ENCODE measurements around the gene JARID2.

JARID2 gene

GRCh38 chr6:15331143-15331542 is 85.3 kb downstream of the JARID2 start:
- intact Hi-C loops (cut with DNase I; ENCODE audit: low total_unique reads): no loop called here
- no peaks in the 10 kb centered on the region for H3K27me3 ChIP-seq
- H3K4me3 ChIP-seq: no peak overlapping the region
- no peaks in the 10 kb centered on the region for H3K9me3 ChIP-seq
- no peak for TF ChIP-seq CTCF (IDR thresholded peaks at IDR 0.05)
- no peak overlapping the region for H3K27ac ChIP-seq
- H3K36me3 ChIP-seq: no peaks in the 10 kb centered on the region
- peaks cover 0 to 34% (median 11%) of the 10 kb centered on the region in 4 donors for H3K4me1 ChIP-seq
- no peak for DNase-seq

DNA sequence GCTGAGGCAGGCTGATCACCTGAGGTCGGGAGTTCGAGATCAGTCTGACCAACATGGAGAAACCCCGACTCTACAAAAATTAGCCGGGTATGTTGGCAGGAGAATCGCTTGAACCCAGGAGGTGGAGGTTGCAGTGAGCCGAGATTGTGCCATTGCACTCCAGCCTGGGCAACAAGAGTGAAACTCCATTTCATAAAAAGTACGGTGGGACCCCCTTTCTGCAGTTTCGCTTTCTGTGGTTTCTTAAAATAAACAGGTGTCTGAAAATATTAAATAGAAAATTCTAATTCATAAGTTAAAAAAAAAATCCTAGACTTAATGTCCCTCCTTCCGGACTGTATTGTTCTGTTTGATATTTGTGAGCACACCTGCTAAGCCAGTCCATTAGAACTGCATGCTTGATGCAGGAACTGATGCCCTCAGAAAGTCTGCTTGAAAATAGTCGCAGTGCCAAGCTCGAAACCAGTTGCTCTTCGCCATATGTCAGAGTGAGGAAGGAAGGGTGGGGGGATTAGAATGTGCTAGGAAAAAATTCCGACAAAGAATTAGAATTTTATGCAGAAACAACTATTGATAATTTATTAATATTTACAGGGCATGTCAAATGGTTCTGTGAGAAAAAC is 85.9 kb downstream of the JARID2 start:
- Histone ChIP-seq H3K4me1 (peaks cover 0 to 28% (median 9%) of the 10 kb centered on the region in 4 donors), H3K9me3 (no peaks in the 10 kb centered on the region), H3K27me3 (no peaks in the 10 kb centered on the region), H3K36me3 (no peaks in the 10 kb centered on the region), H3K4me3 (no peak overlapping the region), H3K27ac (no peak overlapping the region)
- no peak for TF ChIP-seq CTCF (IDR thresholded peaks at IDR 0.05)
- intact Hi-C loops (cut with DNase I; ENCODE audit: low total_unique reads): no loop called here
- DNase-seq: no peak

DNA sequence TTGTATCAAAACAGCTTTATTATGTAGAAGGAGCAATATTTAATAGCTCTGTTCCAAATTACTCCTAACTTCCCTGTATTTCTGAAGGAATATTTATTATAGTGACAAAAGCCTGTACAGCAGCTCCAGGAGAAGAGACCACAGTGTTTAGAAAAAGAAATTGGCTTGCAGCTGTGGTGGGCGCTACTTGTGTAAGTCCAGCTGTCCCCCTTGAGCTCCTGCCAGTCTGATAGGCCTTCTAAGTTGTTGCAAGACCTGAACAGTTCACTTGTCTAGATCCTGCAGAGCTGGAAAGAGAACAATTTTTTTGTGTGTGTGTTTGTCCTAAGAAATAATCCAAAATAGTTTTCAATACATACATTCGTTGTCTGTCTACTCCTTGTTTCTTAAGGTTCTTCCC is 86.6 kb downstream of the JARID2 start:
- intact Hi-C loops (cut with DNase I; ENCODE audit: low total_unique reads): no loop called here
- Histone ChIP-seq H3K9me3 (no peaks in the 10 kb centered on the region), H3K4me3 (no peak overlapping the region), H3K4me1 (peaks cover 0 to 23% (median 9%) of the 10 kb centered on the region in 4 donors), H3K27ac (no peak overlapping the region), H3K36me3 (no peaks in the 10 kb centered on the region), H3K27me3 (no peaks in the 10 kb centered on the region)
- no peak for TF ChIP-seq CTCF (IDR thresholded peaks at IDR 0.05)
- no peak for DNase-seq

GRCh38 chr6:15335385-15335784 is 89.5 kb downstream of the JARID2 start:
- Histone ChIP-seq H3K4me1 (peaks cover 0 to 9% (median 2%) of the 10 kb centered on the region in 4 donors), H3K27ac (no peak overlapping the region), H3K9me3 (no peaks in the 10 kb centered on the region), H3K36me3 (no peaks in the 10 kb centered on the region), H3K4me3 (no peak overlapping the region), H3K27me3 (no peaks in the 10 kb centered on the region)
- no peak for DNase-seq
- intact Hi-C loops (cut with DNase I; ENCODE audit: low total_unique reads): no loop called here
- TF ChIP-seq CTCF (IDR thresholded peaks at IDR 0.05): no peak

- Histone ChIP-seq H3K27ac (no peak overlapping the region), H3K4me1 (peaks cover 0 to 10% (median 2%) of the 10 kb centered on the region in 4 donors), H3K27me3 (no peaks in the 10 kb centered on the region), H3K4me3 (no peak overlapping the region), H3K36me3 (no peaks in the 10 kb centered on the region), H3K9me3 (no peaks in the 10 kb centered on the region)
- TF ChIP-seq CTCF (IDR thresholded peaks at IDR 0.05): no peak
- intact Hi-C loops (cut with DNase I; ENCODE audit: low total_unique reads): no loop called here
- DNase-seq: no peak
Observed at GRCh38 chr6:15335916-15336315, 90.0 kb downstream of the JARID2 start.

All from tibial artery (tissue), 4 donors.